Common myeloid progenitor, CD34-positive (primary cell): Measurements from ENCODE around the gene B4GALNT1.

ENCODE experiments used
- CTCF ChIA-PET: fragments of 350-600 bp; sonication (Branson Sonifier 250); formaldehyde crosslinking; loops from one replicate; lab custom pipeline; 2021; ENCODE audit warnings: antibody characterized with exemption; lab: Charles Lee
- POLR2A ChIA-PET: fragments of 350-600 bp; sonication (Branson Sonifier 250); formaldehyde crosslinking; loops from one replicate; lab custom pipeline; 2021; ENCODE audit warnings: antibody characterized with exemption; lab: Charles Lee
- DNase-seq, 3 donors: peaks; one replicate each; pipeline versions ENCODE4 v3.0.0 to v3.0.0-alpha.2; 2013
- H3K27ac ChIP-seq, 2 experiments: 1 replicate in 1 of 2; 2 replicates in 1 of 2; pipeline ENCODE4 v1.7.0; 2013; ENCODE audit warnings: inconsistent platforms in 2 of 2, low read length in 2 of 2, mild to moderate bottlenecking in 2 of 2, low read depth in 1 of 2, moderate library complexity in 1 of 2; ENCODE audit not compliant: severe bottlenecking in 2 of 2, insufficient read depth in 1 of 2, poor library complexity in 1 of 2
- H3K27me3 ChIP-seq, 5 experiments: replicated peaks in 2 of 5; 1 replicate in 3 of 5; 2 replicates in 2 of 5; pipeline versions ENCODE4 v1.6.1 to v1.7.0; 2013; ENCODE audit warnings: low read length in 4 of 5, mild to moderate bottlenecking in 2 of 5, moderate library complexity in 2 of 5, inconsistent platforms in 1 of 5; ENCODE audit not compliant: insufficient read depth in 5 of 5, control insufficient read depth in 4 of 5
- H3K36me3 ChIP-seq, 4 experiments: 1 replicate in 2 of 4; 2 replicates in 2 of 4; pipeline versions ENCODE4 v1.6.1 to v1.7.0; 2013; ENCODE audit warnings: low read length in 3 of 4, control low read depth in 1 of 4, mild to moderate bottlenecking in 1 of 4; ENCODE audit not compliant: control insufficient read depth in 4 of 4, insufficient read depth in 4 of 4
- H3K4me1 ChIP-seq, 4 experiments: 1 replicate in 3 of 4; 2 replicates in 1 of 4; pipeline versions ENCODE4 v1.6.1 to v1.7.1; 2013; ENCODE audit warnings: low read length in 3 of 4, mild to moderate bottlenecking in 3 of 4, control low read depth in 1 of 4, inconsistent platforms in 1 of 4, moderate library complexity in 1 of 4; ENCODE audit not compliant: control insufficient read depth in 4 of 4, insufficient read depth in 4 of 4; ENCODE audit errors: control extremely low read depth in 1 of 4
- H3K4me3 ChIP-seq, 7 experiments: 1 replicate in 4 of 7; 2 replicates in 3 of 7; pipeline versions ENCODE4 v1.5.1 to v1.7.0; 2013; ENCODE audit warnings: mild to moderate bottlenecking in 7 of 7, low read length in 6 of 7, moderate library complexity in 6 of 7, inconsistent platforms in 2 of 7, low read depth in 2 of 7, control low read depth in 1 of 7; ENCODE audit not compliant: insufficient read depth in 4 of 7, control insufficient read depth in 1 of 7; ENCODE audit errors: extremely low read depth in 1 of 7
- H3K9me3 ChIP-seq, 5 experiments: 1 replicate in 4 of 5; 2 replicates in 1 of 5; pipeline versions ENCODE4 v1.6.1 to v1.7.1; 2013; ENCODE audit warnings: low read length in 4 of 5, mild to moderate bottlenecking in 2 of 5, inconsistent platforms in 1 of 5, low read depth in 1 of 5, moderate library complexity in 1 of 5; ENCODE audit not compliant: control insufficient read depth in 4 of 5, insufficient read depth in 2 of 5; ENCODE audit errors: control extremely low read depth in 1 of 5
- WGBS: methylation state at CpG from one replicate; pipeline ENCODE4 v1.1.5; 2013; ENCODE audit not compliant: insufficient coverage; 5-methylcytosine and 5-hydroxymethylcytosine counted together

The B4GALNT1 gene

GRCh38 chr12:57613427-57614109 is 19.4 kb downstream of the B4GALNT1 start:
- POLR2A ChIA-PET, result no interaction called here

DNA sequence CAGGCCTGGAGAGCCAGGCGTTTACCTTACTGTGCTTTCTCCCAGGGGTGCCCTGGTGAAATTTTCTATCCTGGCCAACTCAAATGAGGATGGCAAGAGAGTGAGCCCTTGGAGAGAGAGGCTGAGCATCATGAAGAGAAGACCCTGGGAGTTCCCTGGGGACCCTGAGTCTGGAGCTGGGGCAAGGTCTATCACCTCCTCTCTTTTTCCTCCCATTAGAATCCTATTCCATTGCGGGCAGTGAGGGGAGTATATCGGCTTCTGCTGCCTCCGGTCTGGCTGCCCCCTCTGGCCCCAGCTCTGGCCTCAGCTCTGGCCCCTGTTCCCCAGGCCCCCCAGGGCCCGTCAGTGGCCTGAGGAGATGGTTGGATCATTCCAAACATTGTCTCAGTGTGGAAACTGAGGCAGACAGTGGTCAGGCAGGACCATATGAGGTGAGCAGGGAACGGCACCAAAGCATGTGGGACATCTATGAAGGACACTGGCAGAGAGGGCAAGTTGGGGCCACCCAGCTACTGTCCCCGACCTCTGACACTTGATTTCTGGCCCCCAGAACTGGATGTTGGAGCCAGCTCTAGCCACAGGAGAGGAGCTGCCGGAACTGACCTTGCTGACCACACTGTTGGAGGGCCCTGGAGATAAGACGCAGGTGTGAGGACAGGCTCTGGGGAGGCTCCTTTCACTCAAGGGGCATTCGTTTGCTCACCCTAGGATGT is 20.1 kb downstream of the B4GALNT1 start:
- CTCF ChIA-PET, result interaction anchor here (1.0 to 6.7 kb wide), 7 partner anchors 9 to 32 kb away, joined by 3 to 34 read pairs (median 8); no protein-coding TSS in a partner anchor
- 94% methylated on average over 8 of the region's 10 CpGs for WGBS

More at GRCh38 chr12:57613427-57614109, 19.4 kb downstream of the B4GALNT1 start:
- no peak overlapping the region for H3K4me3 ChIP-seq
- peaks cover 0 to 20% (median 9%) of the 10 kb centered on the region in 4 experiments for H3K4me1 ChIP-seq
- 100% methylated on average over 1 of the region's 10 CpGs for WGBS
- peaks cover 0 to 2% (median 0%) of the 10 kb centered on the region in 4 experiments for H3K36me3 ChIP-seq
- DNase-seq, result no peak
- H3K9me3 ChIP-seq, result no peaks in the 10 kb centered on the region
- H3K27ac ChIP-seq, result no peak overlapping the region
- CTCF ChIA-PET, result interaction anchor here (1.0 to 6.7 kb wide), 10 partner anchors 9 to 33 kb away, joined by 3 to 34 read pairs (median 7); partner anchors contain the start of gene B4GALNT1
- peaks cover 0 to 66% (median 51%) of the 10 kb centered on the region in 5 experiments for H3K27me3 ChIP-seq

DNA sequence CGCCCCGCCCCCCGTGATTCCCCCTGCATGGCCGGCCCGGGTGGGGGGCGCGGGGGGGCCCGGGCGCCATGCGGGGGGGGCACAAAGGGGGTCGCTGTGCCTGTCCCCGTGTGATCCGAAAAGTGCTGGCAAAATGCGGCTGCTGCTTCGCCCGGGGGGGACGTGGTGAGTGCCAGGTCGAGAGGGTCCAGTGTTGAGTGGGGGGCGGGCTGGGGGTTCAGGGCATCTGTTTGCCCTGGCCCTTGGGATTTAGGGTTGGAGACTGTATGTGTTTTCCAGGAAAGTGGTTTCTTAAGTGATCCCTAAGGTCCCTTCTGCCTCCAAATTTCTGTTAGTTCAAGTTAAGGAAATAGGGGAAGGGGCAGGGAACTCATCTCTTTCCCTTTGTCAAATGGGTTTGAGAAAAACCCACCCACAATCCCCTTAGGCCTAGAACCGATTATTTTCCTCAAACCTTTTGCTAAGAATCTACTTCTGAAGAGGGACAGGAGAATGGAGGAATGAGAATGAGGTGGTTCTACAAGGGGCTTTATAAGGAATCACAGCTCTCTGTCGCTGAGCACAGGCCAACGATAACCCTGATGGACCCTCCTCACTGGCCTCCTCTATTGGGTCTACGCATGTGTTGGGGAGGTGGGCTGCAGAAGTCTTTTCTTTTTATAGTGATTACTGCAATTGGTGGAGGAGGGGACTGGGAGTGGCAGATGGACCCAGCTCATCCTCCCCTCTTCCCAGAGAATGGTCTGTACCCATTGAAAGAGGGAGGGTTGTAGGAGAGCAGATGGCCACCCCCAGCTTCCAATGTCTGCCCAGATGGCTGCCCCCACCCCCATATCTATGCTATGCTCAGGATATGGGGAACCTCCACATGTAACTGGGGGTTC is 20.9 kb downstream of the B4GALNT1 start:
- POLR2A ChIA-PET, result interaction anchor here (0.6 kb wide), 1 partner anchor 19 kb away, joined by 3 read pairs; no protein-coding TSS in a partner anchor

More for the DNA sequence above, 20.1 kb downstream of the B4GALNT1 start:
- H3K36me3 ChIP-seq, result peaks cover 0 to 7% (median 0%) of the 10 kb centered on the region in 4 experiments
- H3K4me3 ChIP-seq, result no peak overlapping the region
- POLR2A ChIA-PET, result no interaction called here
- H3K4me1 ChIP-seq, result peaks cover 0 to 20% (median 9%) of the 10 kb centered on the region in 4 experiments
- H3K9me3 ChIP-seq, result no peaks in the 10 kb centered on the region
- no peak for DNase-seq
- peaks cover 0 to 59% (median 49%) of the 10 kb centered on the region in 5 experiments for H3K27me3 ChIP-seq
- no peak overlapping the region for H3K27ac ChIP-seq

GRCh38 chr12:57611108-57611826 is 21.7 kb downstream of the B4GALNT1 start, which contains the start of gene ARHGEF25:
Gene ARHGEF25, plus strand, starts transcription at chr12:57611435. Its CDS starts 460 bp downstream, at chr12:57611895.
- Histone ChIP-seq H3K27ac (no peak within 1 kb of the TSS), H3K4me3 (peak within 1 kb of the TSS in 5 of 7 experiments; percentile 49 to 75 (median 57)), H3K9me3 (no peaks in the 10 kb centered on the region), H3K4me1 (peaks cover 0 to 20% (median 9%) of the 10 kb centered on the region in 4 experiments), H3K27me3 (peaks cover 0 to 45% (median 37%) of the 10 kb centered on the region in 5 experiments), H3K36me3 (peaks cover 0 to 17% (median 3%) of the 10 kb centered on the region in 4 experiments)
- ChIA-PET POLR2A (no interaction called here), CTCF (interaction anchor here (0.6 to 1.4 kb wide), 4 partner anchors 9 to 27 kb away, joined by 3 to 5 read pairs (median 4); no protein-coding TSS in a partner anchor)
- 0% methylated on average over 25 of the region's 55 CpGs for WGBS
- DNase-seq, result peak in 2 of 3 donors; percentile 27 to 39

More for the DNA sequence above, 20.9 kb downstream of the B4GALNT1 start:
- DNase-seq, result no peak
- peaks cover 0 to 51% (median 42%) of the 10 kb centered on the region in 5 experiments for H3K27me3 ChIP-seq
- 17% methylated on average over 12 of the region's 23 CpGs for WGBS
- H3K27ac ChIP-seq, result no peak overlapping the region
- CTCF ChIA-PET, result interaction anchor here (0.6 to 6.7 kb wide), 6 partner anchors 10 to 28 kb away, joined by 3 to 34 read pairs (median 6); no protein-coding TSS in a partner anchor
- no peaks in the 10 kb centered on the region for H3K9me3 ChIP-seq
- peak overlapping the region in 1 of 7 experiments; percentile 58 for H3K4me3 ChIP-seq
- H3K4me1 ChIP-seq, result peaks cover 0 to 20% (median 9%) of the 10 kb centered on the region in 4 experiments
- H3K36me3 ChIP-seq, result peaks cover 0 to 13% (median 3%) of the 10 kb centered on the region in 4 experiments

- ChIA-PET CTCF (interaction anchor here (1.0 to 1.4 kb wide), 3 partner anchors 10 to 26 kb away, joined by 4 to 5 read pairs (median 5); no protein-coding TSS in a partner anchor), POLR2A (no interaction called here)
- 2% methylated on average over 19 of the region's 29 CpGs for WGBS
- H3K27me3 ChIP-seq, result peaks cover 0 to 39% (median 35%) of the 10 kb centered on the region in 5 experiments
- H3K4me3 ChIP-seq, result peak overlapping the region in 5 of 7 experiments; percentile 38 to 75 (median 57)
- H3K36me3 ChIP-seq, result peaks cover 0 to 17% (median 3%) of the 10 kb centered on the region in 4 experiments
- H3K27ac ChIP-seq, result no peak overlapping the region
- H3K4me1 ChIP-seq, result peaks cover 0 to 20% (median 9%) of the 10 kb centered on the region in 4 experiments
- peak in 2 of 3 donors; percentile 45 to 58 for DNase-seq
- no peaks in the 10 kb centered on the region for H3K9me3 ChIP-seq
Observed at GRCh38 chr12:57610554-57611107, 22.4 kb downstream of the B4GALNT1 start.
